ENCODE results near the gene CES5A.
A peak's percentile ranks its signal among the peaks of the same experiment; 100 is the strongest.
"Not testable (repeated sequence)": the region's sequence is repeated elsewhere in the genome, so short reads cannot be mapped to it uniquely, and the experiment has no call there.

CES5A gene, protein sequence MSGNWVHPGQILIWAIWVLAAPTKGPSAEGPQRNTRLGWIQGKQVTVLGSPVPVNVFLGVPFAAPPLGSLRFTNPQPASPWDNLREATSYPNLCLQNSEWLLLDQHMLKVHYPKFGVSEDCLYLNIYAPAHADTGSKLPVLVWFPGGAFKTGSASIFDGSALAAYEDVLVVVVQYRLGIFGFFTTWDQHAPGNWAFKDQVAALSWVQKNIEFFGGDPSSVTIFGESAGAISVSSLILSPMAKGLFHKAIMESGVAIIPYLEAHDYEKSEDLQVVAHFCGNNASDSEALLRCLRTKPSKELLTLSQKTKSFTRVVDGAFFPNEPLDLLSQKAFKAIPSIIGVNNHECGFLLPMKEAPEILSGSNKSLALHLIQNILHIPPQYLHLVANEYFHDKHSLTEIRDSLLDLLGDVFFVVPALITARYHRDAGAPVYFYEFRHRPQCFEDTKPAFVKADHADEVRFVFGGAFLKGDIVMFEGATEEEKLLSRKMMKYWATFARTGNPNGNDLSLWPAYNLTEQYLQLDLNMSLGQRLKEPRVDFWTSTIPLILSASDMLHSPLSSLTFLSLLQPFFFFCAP

DNA sequence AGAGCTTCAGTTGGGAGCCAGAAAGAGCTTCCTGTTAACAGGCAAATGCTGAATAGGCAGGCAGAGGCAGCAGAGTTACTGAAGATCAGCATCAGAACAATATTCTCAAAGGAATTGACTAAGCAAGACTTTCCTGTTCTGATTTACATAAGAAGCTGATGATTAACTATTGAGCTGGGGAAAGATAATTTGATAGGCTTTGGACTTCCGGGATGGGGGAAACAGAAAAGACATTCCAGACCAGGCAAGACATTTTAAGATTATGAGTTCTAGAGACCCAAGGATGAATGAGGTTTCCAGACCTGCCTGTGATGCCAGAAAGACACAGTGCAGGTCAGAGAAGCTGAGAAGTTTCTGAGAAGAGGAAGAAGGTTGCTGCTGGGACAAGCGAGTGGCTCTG lies at the start of gene CES5A:
TSS of gene CES5A (minus strand) at position 101 of the 400 bp plus-strand sequence. CDS start 152 bp downstream, outside the sequence.
- no peak for DNase-seq

DNA sequence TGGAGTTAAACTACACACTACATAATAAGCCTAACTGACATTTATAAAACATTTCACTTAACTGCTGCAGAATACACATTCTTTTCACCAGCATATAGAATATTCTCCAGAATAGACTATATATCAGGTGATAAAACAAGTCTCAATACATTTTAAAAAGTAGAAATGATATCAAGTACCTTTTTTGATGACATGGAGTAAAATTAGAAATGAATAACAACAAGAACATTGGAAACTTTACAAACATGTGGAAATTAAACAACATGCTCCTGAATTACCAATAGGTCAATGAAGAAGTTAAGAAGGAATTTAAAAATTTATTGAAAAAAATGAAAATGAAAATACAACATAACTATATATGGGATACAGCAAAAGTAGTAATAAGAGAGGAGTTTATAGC lies 47.5 kb upstream of the CES5A start:
- DNase-seq: no peak

DNA sequence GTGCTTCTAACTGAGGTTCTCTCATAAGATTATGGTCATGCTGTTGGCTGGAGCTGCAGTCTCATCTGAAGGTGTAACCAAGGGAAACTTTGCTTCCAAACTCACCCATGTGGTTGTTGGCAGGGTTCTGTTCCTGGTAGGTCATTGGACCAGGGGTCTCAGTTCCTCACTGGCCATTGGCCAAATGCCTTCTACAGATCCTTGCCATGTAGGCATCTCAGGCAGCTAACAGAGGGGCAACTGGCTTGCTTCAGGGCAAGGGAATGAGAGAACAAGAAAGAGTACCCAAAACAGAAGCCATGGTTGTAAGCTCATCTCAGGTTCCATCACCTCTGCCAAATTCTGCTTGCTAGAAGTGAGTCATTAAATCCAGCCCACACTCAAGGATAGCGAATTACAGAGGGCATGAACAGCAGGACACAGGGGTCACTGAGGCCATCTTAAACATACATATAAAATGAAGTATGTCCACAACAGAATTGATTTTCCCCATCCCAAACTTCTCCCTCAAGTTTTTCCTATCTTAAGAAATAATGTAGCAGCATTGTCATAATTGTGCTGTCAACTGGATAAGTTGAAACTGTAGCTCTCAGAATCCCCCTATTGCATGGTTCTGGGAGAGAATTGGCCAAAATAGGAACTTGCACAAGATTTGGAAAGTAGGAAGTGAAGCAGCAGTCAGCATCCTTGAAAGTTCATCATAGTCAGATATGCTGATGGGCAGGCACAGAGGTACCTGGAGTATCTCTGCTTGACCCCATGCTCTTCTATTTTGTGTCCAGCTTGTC lies 42.4 kb upstream of the CES5A start:
- no peak for DNase-seq

DNA sequence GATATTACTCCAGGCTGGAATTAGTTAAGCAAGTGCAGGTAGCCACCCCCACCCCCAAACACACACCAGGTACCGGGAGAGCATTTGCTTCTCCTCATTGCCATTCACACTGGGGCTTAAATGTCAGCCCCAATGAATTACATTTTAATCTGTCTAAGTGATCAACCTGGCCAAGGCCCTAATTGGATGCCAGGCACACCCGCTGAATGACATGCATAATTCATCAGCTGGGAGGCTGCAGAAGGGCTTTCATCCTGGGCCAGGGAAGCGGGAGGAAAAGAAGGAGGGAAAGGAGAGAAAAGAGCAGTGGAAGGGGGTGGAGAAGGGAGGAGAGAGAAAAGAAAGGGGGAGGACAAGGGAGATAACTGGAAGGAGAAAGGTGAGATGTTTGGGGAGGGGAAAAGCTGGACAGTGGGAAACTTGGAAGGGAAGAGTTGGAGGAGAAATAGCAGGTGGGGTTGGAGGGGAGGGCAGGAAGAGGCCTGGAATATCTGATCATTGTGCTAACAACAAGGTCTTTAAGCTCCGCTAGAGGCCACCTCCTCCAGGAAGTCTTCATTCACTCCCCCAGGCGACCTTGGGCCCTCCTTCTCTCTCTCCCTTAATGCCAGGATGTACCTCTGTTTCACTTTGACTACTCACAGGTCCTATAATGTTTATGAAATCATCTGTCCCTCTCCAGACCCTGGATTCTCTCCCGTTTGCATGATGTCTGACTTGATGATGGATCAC lies 40.1 kb upstream of the CES5A start:
- DNase-seq: no peak

DNA sequence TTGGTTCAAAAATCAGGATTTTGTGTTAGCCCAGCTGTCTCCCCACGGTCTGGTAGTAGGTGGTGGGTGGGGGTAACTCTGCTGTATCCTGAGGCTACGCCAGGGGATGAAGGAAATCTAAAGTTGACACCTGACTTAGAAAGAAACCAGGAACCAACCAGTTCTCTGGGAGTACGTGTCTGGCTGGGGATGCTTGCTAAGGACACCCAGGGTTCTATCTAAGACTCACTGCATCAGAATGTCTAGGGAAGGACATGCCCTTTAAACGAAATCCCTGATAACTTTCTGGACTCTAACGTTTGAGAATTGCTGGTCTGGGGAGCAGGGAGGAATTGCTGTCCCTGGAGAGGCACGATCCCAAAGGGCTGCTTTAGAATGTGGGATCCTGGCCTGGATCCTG lies 39.2 kb upstream of the CES5A start:
- DNase-seq: no peak

DNA sequence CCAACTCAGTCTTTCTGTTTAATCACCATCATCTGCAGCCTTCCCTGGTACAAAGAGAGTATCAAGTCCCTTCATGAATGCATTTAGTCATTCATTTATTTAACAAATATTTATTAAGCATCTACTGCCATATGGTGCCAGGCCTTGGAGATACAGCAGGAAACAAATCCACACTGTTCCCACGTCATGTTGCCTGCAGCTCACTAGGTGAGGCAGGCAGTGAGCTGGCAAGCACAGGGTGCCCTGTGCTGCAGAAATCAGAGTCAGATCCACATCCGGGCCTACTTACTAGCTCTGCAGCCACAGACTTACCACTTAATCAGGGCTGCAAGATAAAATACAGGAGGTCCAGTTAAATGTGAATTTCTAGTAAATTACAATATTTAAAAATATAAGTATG lies 38.5 kb upstream of the CES5A start:
- no peak for DNase-seq

DNA sequence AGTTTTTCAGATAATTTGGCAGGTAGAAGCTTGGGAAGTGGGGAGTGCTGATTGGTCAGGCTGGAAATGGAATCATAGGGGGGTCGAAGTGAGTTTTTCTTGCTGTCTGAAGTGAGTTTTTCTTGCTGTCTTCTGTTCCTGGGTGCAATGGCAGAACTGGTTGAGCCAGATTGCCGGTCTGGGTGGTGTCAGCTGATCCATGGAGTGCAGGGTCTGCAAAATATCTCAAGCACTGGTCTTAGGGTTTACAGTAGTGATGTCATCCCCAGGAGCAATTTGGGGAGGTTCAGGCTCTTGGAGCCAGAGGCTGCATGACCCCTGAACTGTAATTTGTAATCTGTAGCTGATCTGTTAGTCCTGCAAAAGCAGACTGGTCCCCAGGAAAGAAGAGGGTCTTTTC lies 37.9 kb upstream of the CES5A start:
- DNase-seq: not testable (repeated sequence)

DNA sequence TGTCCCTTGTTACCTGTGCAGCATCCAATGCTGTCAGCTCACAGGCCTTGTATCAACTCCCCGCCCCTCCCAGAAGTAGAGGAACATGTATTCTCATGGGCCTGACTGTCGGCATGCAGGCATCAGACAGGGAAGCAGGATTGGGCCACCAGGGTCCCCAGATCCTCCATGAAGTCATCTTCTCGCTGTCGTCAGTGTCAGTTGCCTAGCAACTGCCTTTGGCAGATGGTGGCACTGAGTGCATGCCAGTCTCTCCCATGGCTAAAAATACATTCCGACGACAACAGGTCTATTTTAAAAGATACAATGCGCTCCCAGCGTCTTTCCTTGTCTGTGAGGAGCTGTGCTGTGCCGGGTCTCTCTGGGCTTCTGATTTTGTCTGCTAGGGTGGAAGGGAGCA lies 36.8 kb upstream of the CES5A start:
- DNase-seq: no peak

DNA sequence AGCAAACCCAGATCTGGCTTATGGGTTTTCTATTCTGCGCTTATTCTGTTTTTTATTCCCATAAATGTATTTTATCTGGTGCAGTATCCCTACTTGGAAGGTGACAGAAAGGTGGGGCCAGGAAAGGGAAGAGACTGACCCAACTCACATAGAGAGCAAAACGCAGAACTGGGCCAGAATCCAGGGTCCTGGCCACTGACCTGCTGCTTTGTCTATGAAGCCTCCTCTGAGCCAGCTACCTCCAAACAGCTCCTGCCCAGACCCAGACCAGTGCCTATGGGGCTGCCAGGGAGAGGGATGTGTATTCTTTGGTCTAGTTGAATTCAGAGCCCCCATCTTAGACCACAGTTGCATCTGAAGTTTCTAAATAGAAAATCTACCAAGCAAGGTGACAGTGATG lies 36.4 kb upstream of the CES5A start:
- DNase-seq: no peak

DNA sequence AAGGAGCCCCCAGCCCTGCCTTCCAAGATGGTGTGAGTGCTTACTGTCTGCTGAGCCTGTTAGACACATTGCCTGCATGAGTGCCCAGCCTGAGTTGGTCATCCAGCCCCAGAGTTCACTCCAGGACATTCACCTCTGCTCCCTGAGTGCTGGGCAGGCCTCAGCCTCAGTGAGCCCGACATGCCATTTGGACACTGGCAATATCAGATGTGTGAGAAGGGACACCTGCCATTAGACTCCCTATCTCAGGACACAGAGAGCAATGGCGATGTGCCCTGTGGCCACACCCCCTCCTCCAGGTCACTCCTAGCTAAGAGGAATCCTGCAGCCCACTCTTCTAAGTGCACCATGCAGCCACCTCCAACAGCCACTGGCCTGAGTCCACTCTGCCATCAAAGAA lies 34.7 kb upstream of the CES5A start:
- DNase-seq: no peak

DNA sequence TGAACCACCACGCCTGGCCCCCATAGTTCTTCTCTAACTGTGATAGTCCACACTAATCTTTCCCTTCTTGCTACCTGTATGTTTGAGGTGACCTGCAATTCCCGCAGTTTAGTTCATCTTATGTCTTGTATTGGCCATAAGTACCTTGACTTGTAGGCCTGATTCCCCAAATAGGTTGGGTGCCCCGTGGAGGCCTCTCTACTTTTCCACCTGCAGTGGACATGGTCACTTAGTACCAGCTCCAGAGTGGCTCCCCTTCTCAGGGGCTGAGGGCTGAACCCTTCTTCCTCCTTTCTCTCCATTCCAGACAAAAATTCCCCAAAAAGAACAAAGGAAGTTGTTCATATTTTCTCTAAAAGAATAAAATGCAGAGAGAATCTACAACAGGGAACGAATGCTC lies 33.5 kb upstream of the CES5A start:
- DNase-seq: no peak

DNA sequence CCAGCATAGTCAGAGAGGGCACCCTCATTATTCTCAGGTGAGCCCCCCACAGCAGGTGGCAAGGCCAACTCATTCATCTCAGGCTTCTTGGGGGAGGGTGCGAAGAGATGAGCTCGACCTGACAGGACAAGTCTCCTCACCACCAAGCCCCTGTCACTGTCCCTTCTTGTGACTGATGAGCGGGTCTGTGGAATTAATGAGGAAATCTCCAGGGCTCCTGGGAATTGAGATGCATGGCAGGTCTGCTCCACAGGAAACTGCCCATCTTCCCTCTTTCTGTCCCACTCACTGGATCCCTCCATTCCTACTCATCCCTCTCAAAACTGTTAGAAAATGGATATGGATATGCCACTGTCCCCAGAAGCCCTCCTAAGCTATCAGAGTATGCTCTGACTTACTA lies 32.5 kb upstream of the CES5A start:
- no peak for DNase-seq

DNA sequence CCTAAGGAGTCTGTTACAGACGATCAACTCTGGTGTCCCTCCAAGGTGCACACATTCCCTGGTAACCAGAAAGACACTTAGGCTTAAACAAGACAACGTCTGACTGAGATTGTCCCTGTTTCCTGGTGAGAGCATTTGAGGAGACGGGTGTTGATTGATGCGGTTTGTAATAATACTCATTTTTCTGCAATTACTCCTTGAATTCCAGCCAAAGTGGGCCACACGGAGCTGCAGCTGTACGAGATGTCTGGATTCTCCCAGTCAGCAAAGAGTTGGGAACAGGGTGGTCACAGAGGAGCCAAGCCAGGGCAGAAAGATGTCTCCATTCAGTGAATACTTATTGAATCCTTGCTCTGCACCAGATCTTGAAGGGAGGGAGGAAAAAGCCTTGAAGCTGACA lies 30.9 kb upstream of the CES5A start:
- no peak for DNase-seq

DNA sequence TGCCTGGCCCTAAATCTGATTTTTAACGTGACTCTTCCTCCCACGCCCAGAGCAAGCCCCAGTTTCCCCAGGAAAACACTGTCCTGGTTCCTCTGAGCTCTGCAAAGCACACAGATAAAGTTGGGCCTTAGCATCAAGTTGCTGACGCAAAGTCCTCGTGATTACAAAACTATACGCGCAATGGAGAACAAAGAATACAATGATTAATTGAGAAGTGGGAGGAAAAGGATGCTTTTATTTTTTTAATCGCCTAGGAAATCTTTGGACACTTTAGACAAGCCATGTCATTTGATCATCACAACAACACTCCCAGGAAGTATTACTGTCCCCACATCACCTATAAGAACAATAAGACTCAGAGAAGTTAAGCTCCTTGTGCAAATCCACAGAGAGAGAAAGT lies 30.5 kb upstream of the CES5A start:
- no peak for DNase-seq

DNA sequence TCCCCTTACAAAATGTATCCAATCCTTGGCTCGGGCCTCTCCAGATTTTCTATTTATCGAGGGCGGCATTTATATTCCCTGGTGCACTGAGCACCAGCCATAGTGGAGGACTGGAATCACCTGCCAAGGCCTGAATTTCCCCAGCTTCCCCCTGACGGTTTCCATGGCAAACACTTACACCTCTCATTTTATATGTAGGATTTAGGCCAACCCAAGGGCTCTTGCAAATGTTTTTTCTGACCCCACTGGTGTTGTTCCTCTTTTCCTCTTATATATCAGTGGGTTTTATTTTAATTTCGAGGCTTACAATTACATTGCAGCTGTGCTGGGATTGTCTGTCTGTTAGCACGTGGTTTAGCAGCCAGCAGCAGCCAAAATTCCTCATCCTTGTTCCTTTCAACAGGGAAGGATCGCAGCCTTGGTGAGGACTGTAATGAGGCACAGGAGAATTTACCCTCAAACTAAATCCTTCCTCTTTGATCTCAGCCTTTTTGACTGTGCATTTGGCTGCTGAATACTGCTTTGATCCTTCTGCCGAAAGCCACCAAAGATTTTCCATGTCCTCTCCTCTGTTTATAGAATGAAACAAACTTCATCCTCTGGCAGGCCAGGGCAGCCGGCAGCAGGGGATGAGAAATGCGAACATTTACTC lies 26.5 kb upstream of the CES5A start:
- no peak for DNase-seq

DNA sequence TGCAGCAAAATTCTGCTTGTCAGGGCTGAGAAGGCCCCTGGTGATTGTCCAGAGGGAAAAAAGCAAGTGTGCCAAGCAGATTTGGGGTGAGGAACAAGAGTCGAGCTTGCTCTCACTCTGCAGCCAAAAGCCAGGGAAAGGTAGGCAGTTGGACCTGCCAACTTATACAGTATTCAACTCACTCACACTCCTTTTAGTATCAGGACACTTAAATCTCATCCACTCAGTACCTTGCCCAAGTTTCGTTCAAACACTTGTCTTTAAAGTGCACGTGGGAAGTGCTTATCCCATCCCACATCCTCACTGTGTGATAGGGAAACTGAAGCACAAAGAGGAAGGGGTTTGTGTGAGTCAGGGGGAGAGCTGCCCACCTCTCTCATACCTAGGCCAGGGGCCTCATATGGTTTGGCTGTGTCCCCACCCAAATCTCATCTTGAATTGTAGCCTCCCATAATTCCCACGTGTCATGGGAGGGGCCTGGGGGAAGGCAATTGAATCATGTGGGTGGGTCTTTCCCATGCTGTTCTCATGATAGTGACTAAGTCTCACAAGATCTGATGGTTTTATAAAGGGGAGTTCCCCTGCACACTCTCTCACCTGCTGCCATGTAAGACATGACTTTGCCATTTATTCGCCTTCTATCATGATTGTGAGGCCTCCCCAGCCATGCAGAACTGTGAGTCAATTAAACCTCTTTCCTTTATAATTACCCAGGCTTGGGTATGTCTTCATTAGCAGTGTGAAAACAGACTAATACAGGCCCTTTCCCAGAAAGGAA lies 25.6 kb upstream of the CES5A start:
- DNase-seq: no peak

DNA sequence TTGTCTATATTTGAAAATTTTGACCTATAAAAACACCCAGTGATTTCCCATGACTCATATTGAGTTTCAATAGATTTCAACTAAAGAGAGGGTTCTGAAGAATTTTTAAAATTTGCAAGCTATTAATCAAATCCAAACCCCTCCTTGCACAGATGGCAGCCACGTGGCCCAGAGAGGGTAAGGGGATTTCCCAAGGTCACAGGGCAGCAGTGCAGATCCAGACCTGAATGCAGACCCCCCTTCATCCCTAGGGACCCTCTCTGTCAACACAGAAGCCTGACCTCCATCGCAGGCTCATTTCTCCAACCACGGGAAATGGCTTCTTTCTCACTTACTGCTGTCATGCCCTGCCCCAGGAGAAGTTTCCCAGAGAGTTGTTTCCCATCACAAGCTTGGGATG lies 24.7 kb upstream of the CES5A start:
- no peak for DNase-seq

DNA sequence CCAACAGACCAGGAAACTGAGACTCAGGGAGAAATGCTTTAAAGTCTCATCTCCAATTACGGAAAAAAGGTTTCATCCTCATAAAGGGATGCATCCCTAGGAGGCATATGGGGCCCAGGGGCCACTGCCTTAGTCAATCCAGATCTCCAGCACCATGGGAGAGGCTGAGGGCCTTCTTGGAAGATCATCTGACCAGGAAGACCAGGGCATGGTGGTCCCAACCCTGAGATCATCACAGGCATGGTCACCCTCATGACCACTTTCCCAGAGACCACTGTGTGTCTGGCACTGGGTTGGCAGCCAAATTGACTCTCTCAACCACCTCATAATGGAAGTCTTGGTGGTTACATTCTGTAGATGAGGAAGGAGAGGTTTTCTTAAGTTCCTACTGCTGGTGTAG lies 23.4 kb upstream of the CES5A start:
- DNase-seq: no peak

DNA sequence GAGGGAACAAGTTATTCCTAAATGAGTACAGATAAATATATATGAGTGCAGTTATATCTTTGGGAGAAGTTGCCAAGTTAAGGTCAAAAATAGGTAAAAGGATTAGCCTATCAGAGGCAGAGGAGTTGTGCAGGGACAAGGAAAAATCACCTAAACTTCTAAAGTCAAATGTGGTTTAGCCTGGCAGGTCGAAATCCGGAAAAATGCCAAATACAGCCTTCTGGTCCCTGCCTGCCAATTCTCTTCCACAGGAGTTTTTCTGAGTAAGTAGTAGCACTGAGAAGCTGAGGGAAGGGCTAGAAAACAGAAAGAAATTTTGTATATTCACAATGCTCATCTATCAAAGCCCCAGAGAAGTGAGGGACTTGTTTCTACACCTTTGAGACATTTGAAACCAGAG lies 17.6 kb upstream of the CES5A start:
- no peak for DNase-seq

DNA sequence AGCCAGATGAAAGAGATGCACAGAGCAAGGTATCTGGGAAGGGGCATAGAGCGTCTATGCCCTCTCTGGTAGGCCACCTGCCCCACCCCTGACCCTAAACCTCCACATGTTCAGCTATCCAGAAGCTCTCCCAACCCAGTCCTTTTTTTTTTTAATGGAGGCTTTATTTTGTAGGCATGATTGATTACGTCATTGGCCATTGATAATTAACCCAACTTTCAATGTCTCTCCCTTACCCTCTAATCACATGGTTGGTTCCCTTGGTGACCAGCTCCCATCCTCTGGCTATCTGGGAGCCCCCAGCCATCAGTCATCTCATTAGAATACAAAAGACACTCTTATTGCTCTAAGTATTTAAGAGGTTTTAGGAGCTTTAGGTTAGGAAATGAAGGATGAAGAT lies 14.3 kb upstream of the CES5A start:
- DNase-seq: no peak

DNA sequence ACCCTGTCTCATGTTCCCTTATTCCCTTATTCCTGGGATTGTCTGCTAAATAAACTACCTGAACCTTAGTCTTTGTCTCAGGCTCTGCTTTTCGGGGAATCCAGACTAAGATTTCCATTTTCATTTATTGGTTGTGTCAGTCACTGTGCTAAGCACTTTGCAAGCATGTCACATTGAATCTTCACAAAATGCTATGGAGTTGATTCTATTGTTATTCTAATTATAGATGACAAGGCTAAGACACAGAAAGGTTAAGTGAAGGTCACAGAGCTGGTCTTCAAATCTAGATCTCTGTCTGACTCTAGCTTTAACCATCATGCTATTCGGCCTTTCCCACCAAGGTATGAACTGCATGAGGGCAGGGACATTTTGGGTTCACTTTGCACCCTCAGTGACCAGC lies 13.4 kb upstream of the CES5A start:
- no peak for DNase-seq

DNA sequence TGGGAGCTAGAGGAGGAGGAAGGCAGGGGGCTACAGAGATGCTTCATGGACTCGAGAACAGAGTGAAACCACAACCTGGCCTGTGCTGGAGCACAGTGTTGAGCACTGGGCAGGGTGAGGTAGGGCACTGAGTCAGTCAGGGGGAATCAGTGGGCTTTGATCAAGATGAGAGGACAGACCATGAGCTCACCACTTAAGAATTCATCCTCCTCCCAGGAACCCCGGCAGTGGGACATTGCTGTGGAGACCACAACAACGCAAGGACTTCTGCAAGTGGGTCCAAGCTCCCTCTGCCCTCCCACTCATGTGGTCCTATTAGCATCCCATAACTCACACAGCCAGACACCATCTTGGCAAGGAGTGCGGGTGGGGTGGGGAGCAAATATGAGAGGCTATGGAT lies 1.7 kb upstream of the CES5A start:
- DNase-seq: peak; percentile 47
